H9 (cell line): ENCODE data around the gene CCL27. TPM values are rescaled to one million over a fixed set of nuclear protein-coding genes. Genes with fewer than 3 reads are reported as not detected.

ENCODE experiments used
- DNase-seq: peaks from one replicate; pipeline ENCODE4 v3.0.0-alpha.2; 2017
- H2AFZ ChIP-seq: one replicate; pipeline ENCODE4 v1.6.1; 2013; ENCODE audit warnings: mild to moderate bottlenecking, low read length, control low read depth, moderate library complexity
- H2AK5ac ChIP-seq: 2 replicates; pipeline ENCODE4 v1.6.1; 2013; ENCODE audit warnings: low read length, control low read depth, mixed read lengths; ENCODE audit not compliant: insufficient read length
- H2BK120ac ChIP-seq: one replicate; pipeline ENCODE4 v1.6.1; 2013; ENCODE audit warnings: low read depth, mild to moderate bottlenecking, low read length, control low read depth, inconsistent platforms; ENCODE audit not compliant: poor library complexity, severe bottlenecking
- H2BK12ac ChIP-seq: 2 replicates; pipeline ENCODE4 v1.6.1; 2013; ENCODE audit warnings: low read length, control low read depth, mixed read lengths, low read depth; ENCODE audit not compliant: insufficient read length
- H2BK15ac ChIP-seq: 2 replicates; pipeline ENCODE4 v1.6.1; 2013; ENCODE audit warnings: low read depth, low read length, control low read depth
- H2BK20ac ChIP-seq: one replicate; pipeline ENCODE4 v1.6.1; 2013; ENCODE audit warnings: low read depth, mild to moderate bottlenecking, low read length, control low read depth, inconsistent platforms; ENCODE audit not compliant: poor library complexity, severe bottlenecking
- H2BK5ac ChIP-seq: 2 replicates; pipeline ENCODE4 v1.6.1; 2013; ENCODE audit warnings: low read length, control low read depth, mixed read lengths; ENCODE audit not compliant: insufficient read length
- H3K14ac ChIP-seq: 2 replicates; pipeline ENCODE4 v1.6.1; 2013; ENCODE audit warnings: low read length, control low read depth; ENCODE audit not compliant: insufficient read depth
- H3K18ac ChIP-seq: 2 replicates; pipeline ENCODE4 v1.6.1; 2013; ENCODE audit warnings: low read depth, mild to moderate bottlenecking, mixed read lengths, low read length, control low read depth; ENCODE audit not compliant: insufficient read length
- H3K23ac ChIP-seq: 2 replicates; pipeline ENCODE4 v1.6.1; 2013; ENCODE audit warnings: low read length, control low read depth, mixed read lengths, low read depth; ENCODE audit not compliant: insufficient read length
- H3K23me2 ChIP-seq: 2 replicates; pipeline ENCODE4 v1.6.1; 2013; ENCODE audit warnings: low read depth, mild to moderate bottlenecking, mixed read lengths, low read length, control low read depth; ENCODE audit not compliant: insufficient read length, poor library complexity, severe bottlenecking
- H3K27ac ChIP-seq: 2 replicates; pipeline ENCODE4 v1.5.1; 2013; ENCODE audit warnings: low read length, control low read depth, mixed read lengths, low read depth; ENCODE audit not compliant: insufficient read length
- H3K27me3 ChIP-seq: 2 replicates; pipeline ENCODE4 v1.6.1; 2013; ENCODE audit warnings: low read length, control low read depth, inconsistent platforms; ENCODE audit not compliant: insufficient read depth
- H3K4ac ChIP-seq: 2 replicates; pipeline ENCODE4 v1.6.1; 2013; ENCODE audit warnings: low read depth, mild to moderate bottlenecking, control low read depth, inconsistent platforms, low read length, moderate library complexity
- H3K4me1 ChIP-seq: 2 replicates; pipeline ENCODE4 v1.6.1; 2013; ENCODE audit warnings: low read length, control low read depth, inconsistent platforms; ENCODE audit not compliant: insufficient read depth
- H3K4me2 ChIP-seq: 2 replicates; pipeline ENCODE4 v1.6.1; 2013; ENCODE audit warnings: low read length, control low read depth, mixed read lengths; ENCODE audit not compliant: insufficient read length, insufficient read depth
- H3K56ac ChIP-seq: 2 replicates; pipeline ENCODE4 v1.6.1; 2013; ENCODE audit warnings: low read depth, mild to moderate bottlenecking, mixed read lengths, low read length, control low read depth; ENCODE audit not compliant: insufficient read length
- H3K79me1 ChIP-seq: 2 replicates; pipeline ENCODE4 v1.6.1; 2013; ENCODE audit warnings: low read depth, mild to moderate bottlenecking, moderate library complexity, low read length, control low read depth, inconsistent platforms; ENCODE audit not compliant: insufficient read depth, poor library complexity, severe bottlenecking
- H3K79me2 ChIP-seq: 2 replicates; pipeline ENCODE4 v1.6.1; 2013; ENCODE audit warnings: low read length, control low read depth, inconsistent platforms; ENCODE audit not compliant: insufficient read depth
- H3K9ac ChIP-seq: 2 replicates; pipeline ENCODE4 v1.6.1; 2013; ENCODE audit warnings: low read length, control low read depth, mixed read lengths; ENCODE audit not compliant: insufficient read length; ENCODE audit errors: extremely low read depth
- H3K9me3 ChIP-seq: one replicate; pipeline ENCODE4 v1.6.1; 2013; ENCODE audit warnings: low read depth, low read length, inconsistent platforms; ENCODE audit not compliant: control insufficient read depth
- H3T11ph ChIP-seq: one replicate; pipeline ENCODE4 v1.6.1; 2013; ENCODE audit warnings: mild to moderate bottlenecking, low read length, control low read depth, inconsistent platforms
- H4K20me1 ChIP-seq: one replicate; pipeline ENCODE4 v1.6.1; 2013; ENCODE audit not compliant: control insufficient read depth, insufficient read length, insufficient read depth
- H4K5ac ChIP-seq: 2 replicates; pipeline ENCODE4 v1.6.1; 2013; ENCODE audit warnings: low read depth, mild to moderate bottlenecking, mixed read lengths, low read length, control low read depth; ENCODE audit not compliant: insufficient read length
- H4K8ac ChIP-seq: replicated peaks from 2 replicates; pipeline ENCODE4 v1.6.1; 2013; ENCODE audit warnings: low read length, control low read depth, mixed read lengths, low read depth; ENCODE audit not compliant: insufficient read length
- H4K91ac ChIP-seq: 2 replicates; pipeline ENCODE4 v1.6.1; 2013; ENCODE audit warnings: low read depth, mild to moderate bottlenecking, moderate library complexity, mixed read lengths, low read length, control low read depth; ENCODE audit not compliant: insufficient read length
- H3K27ac Mint-ChIP-seq, 3 experiments: 2 replicates in 2 of 3; 3 replicates in 1 of 3; pipeline ENCODE4 v1.8.0; 2020 to 2021; ENCODE audit warnings: mixed read lengths in 3 of 3, mild to moderate bottlenecking in 1 of 3, moderate library complexity in 1 of 3
- H3K27me3 Mint-ChIP-seq: 2 replicates; pipeline ENCODE4 v1.8.0; 2021; ENCODE audit warnings: low read depth, mild to moderate bottlenecking, moderate library complexity, mixed read lengths
- H3K36me3 Mint-ChIP-seq, 3 experiments: 2 replicates in 2 of 3; 3 replicates in 1 of 3; pipeline ENCODE4 v1.8.0; 2020 to 2021; ENCODE audit warnings: low read depth in 3 of 3, mixed read lengths in 3 of 3; ENCODE audit not compliant: insufficient read depth in 1 of 3
- H3K4me1 Mint-ChIP-seq, 2 experiments: 2 replicates each; pipeline ENCODE4 v1.8.0; 2020; ENCODE audit warnings: mixed read lengths in 2 of 2
- H3K4me3 Mint-ChIP-seq, 2 experiments: 2 replicates in 1 of 2; 3 replicates in 1 of 2; pipeline ENCODE4 v1.8.0; 2020 to 2021; ENCODE audit warnings: mild to moderate bottlenecking in 2 of 2, mixed read lengths in 2 of 2, moderate library complexity in 1 of 2
- H3K9me3 Mint-ChIP-seq, 2 experiments: 2 replicates in 1 of 2; 3 replicates in 1 of 2; pipeline ENCODE4 v1.8.0; 2020; ENCODE audit warnings: mild to moderate bottlenecking in 2 of 2, mixed read lengths in 2 of 2, moderate library complexity in 1 of 2
- WGBS: extraction: QIAGEN DNeasy Blood & Tissue Kit; methylation state at CpG from one replicate; pipeline ENCODE4 v1.1.7; 2013; ENCODE audit warnings: missing lambda C conversion rate, low lambda C conversion rate, mixed read lengths; ENCODE audit not compliant: insufficient read length; ENCODE audit errors: extremely low coverage; 5-methylcytosine and 5-hydroxymethylcytosine counted together
- total RNA-seq: library from RNA; stranded (reverse); gene quantifications from 2 replicates; pipeline ENCODE4 v1.2.1, GENCODE V29; 2021
- TF ChIP-seq, protein P1 (sequence below): fragments of 200-600 bp; sonication (generic); conservative IDR thresholded peaks from 3 replicates; pipeline ENCODE4 v1.8.0; 2021; ENCODE audit warnings: antibody characterized with exemption, mild to moderate bottlenecking

Gene CCL27
- total RNA-seq, 1 experiment from 2014 or later: 0.28 TPM

GRCh38 chr9:34690983-34691935 lies 28.8 kb upstream of the CCL27 start, which contains the start of gene CCL19:
Gene CCL19, minus strand, starts transcription at chr9:34691276. Its CDS starts 137 bp downstream, at chr9:34691139.
- Histone ChIP-seq H3K4ac (no peak within 1 kb of the TSS), H2BK12ac (no peak within 1 kb of the TSS), H3K4me1 (peaks cover 8% of the 10 kb centered on the region; the same call in 1 of the 2 replicates), H3K9me3 (no peaks in the 10 kb centered on the region), H2BK20ac (no peak within 1 kb of the TSS), H3K23me2 (no peaks in the 10 kb centered on the region), H3K27ac (no peak within 1 kb of the TSS), H3K79me1 (no peaks in the 10 kb centered on the region), H3K14ac (no peak within 1 kb of the TSS), H2BK15ac (no peak within 1 kb of the TSS), H4K5ac (no peak within 1 kb of the TSS), H4K20me1 (no peaks in the 10 kb centered on the region), H2BK5ac (no peak within 1 kb of the TSS), H3K4me2 (no peak within 1 kb of the TSS), H2AK5ac (no peak within 1 kb of the TSS), H3K56ac (no peak within 1 kb of the TSS), H3K79me2 (no peaks in the 10 kb centered on the region), H3K9ac (no peak within 1 kb of the TSS), H2AFZ (no peak within 1 kb of the TSS), H2BK120ac (no peak within 1 kb of the TSS), H3T11ph (no peak within 1 kb of the TSS), H3K27me3 (no peaks in the 10 kb centered on the region), H4K8ac (no peak within 1 kb of the TSS), H4K91ac (no peak within 1 kb of the TSS), H3K18ac (no peak within 1 kb of the TSS), H3K23ac (no peak within 1 kb of the TSS)
- no peak for DNase-seq
- TF ChIP-seq, protein P1, sequence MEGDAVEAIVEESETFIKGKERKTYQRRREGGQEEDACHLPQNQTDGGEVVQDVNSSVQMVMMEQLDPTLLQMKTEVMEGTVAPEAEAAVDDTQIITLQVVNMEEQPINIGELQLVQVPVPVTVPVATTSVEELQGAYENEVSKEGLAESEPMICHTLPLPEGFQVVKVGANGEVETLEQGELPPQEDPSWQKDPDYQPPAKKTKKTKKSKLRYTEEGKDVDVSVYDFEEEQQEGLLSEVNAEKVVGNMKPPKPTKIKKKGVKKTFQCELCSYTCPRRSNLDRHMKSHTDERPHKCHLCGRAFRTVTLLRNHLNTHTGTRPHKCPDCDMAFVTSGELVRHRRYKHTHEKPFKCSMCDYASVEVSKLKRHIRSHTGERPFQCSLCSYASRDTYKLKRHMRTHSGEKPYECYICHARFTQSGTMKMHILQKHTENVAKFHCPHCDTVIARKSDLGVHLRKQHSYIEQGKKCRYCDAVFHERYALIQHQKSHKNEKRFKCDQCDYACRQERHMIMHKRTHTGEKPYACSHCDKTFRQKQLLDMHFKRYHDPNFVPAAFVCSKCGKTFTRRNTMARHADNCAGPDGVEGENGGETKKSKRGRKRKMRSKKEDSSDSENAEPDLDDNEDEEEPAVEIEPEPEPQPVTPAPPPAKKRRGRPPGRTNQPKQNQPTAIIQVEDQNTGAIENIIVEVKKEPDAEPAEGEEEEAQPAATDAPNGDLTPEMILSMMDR: no peak
- no peak within 1 kb of the TSS for H3K4me3 Mint-ChIP-seq
- peak within 1 kb of the TSS in 1 of 3 experiments; percentile 23; a peak in 1 of 7 replicates for H3K27ac Mint-ChIP-seq
- peaks cover 17 to 20% of the 10 kb centered on the region in 2 experiments for H3K4me1 Mint-ChIP-seq
- WGBS: no CpG with 5 or more reads among the region's 6 CpGs
- no peaks in the 10 kb centered on the region; the same call in none of the 2 replicates for H3K27me3 Mint-ChIP-seq
- H3K9me3 Mint-ChIP-seq: no peaks in the 10 kb centered on the region
- no peaks in the 10 kb centered on the region; a peak in 1 of 7 replicates for H3K36me3 Mint-ChIP-seq
